ENCODE measurements around the gene ADGRV1. TPM values are rescaled to one million over a fixed set of nuclear protein-coding genes. Genes with fewer than 3 reads are reported as not detected.

The ADGRV1 gene
- total RNA-seq, 1 experiment from 2014 or later = 64.8 TPM

DNA sequence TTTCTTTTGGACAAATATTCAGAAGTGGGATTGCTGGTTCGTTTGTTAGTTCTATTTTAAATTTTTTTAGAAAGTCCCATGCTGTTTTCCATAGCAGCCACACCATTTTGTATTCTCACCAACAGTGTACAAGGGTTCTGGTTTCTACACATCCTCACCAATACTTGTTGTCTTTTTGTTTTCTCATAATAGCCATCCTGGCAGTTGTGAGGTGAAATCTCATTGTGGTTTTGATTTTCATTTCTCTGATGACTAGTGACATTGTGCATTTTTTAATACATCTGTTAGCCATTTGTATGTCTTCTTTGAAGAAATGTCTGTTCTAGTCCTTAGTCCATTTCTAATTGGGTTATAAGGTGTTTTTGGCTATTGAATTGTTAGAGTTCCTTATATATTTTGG is 610.3 kb downstream of the ADGRV1 start:
- H4K20me1 ChIP-seq (ENCODE audit: control insufficient read depth, insufficient read depth, insufficient read length) = no peaks in the 10 kb centered on the region
- H3K36me3 Mint-ChIP-seq (ENCODE audit: insufficient read depth in 1 of 3, low read depth in 3 of 3) = peaks cover 0 to 4% (median 0%) of the 10 kb centered on the region in 3 experiments; a peak in 1 of 7 replicates
- TF ChIP-seq, protein P1, sequence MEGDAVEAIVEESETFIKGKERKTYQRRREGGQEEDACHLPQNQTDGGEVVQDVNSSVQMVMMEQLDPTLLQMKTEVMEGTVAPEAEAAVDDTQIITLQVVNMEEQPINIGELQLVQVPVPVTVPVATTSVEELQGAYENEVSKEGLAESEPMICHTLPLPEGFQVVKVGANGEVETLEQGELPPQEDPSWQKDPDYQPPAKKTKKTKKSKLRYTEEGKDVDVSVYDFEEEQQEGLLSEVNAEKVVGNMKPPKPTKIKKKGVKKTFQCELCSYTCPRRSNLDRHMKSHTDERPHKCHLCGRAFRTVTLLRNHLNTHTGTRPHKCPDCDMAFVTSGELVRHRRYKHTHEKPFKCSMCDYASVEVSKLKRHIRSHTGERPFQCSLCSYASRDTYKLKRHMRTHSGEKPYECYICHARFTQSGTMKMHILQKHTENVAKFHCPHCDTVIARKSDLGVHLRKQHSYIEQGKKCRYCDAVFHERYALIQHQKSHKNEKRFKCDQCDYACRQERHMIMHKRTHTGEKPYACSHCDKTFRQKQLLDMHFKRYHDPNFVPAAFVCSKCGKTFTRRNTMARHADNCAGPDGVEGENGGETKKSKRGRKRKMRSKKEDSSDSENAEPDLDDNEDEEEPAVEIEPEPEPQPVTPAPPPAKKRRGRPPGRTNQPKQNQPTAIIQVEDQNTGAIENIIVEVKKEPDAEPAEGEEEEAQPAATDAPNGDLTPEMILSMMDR (conservative IDR thresholded peaks at IDR 0.05) = no peak
- H3K79me1 ChIP-seq (ENCODE audit: insufficient read depth, low read depth, low read length, poor library complexity, severe bottlenecking) = no peaks in the 10 kb centered on the region
- H3K9me3 ChIP-seq (ENCODE audit: control insufficient read depth, low read depth, low read length) = no peaks in the 10 kb centered on the region
- no peak overlapping the region for H2BK15ac ChIP-seq (ENCODE audit: low read depth, low read length)
- no peak overlapping the region for H3K18ac ChIP-seq (ENCODE audit: insufficient read length, low read depth, low read length)
- no peaks in the 10 kb centered on the region for H3K27me3 ChIP-seq (ENCODE audit: insufficient read depth, low read length)
- no peak overlapping the region for H3K4ac ChIP-seq (ENCODE audit: low read depth, low read length)
- no CpG with 5 or more reads among the region's 1 CpG for WGBS (ENCODE audit: extremely low coverage, insufficient read length, low lambda C conversion rate)
- no peak overlapping the region for H2AFZ ChIP-seq (ENCODE audit: low read length)
- no peak for DNase-seq
- no peak overlapping the region for H2BK12ac ChIP-seq (ENCODE audit: insufficient read length, low read depth, low read length)
- H4K5ac ChIP-seq (ENCODE audit: insufficient read length, low read depth, low read length) = no peak overlapping the region
- no peak overlapping the region for H3K14ac ChIP-seq (ENCODE audit: insufficient read depth, low read length)
- H3K4me3 Mint-ChIP-seq = no peak overlapping the region
- H2BK20ac ChIP-seq (ENCODE audit: low read depth, low read length, poor library complexity, severe bottlenecking) = no peak overlapping the region
- no peak overlapping the region for H3T11ph ChIP-seq (ENCODE audit: low read length)
- H2BK120ac ChIP-seq (ENCODE audit: low read depth, low read length, poor library complexity, severe bottlenecking) = no peak overlapping the region
- H2AK5ac ChIP-seq (ENCODE audit: insufficient read length, low read length) = no peak overlapping the region
- H3K56ac ChIP-seq (ENCODE audit: insufficient read length, low read depth, low read length) = no peak overlapping the region
- H3K27me3 Mint-ChIP-seq (ENCODE audit: low read depth) = no peaks in the 10 kb centered on the region
- H3K4me1 Mint-ChIP-seq = peaks cover 16 to 25% of the 10 kb centered on the region in 2 experiments
- no peak overlapping the region for H3K4me2 ChIP-seq (ENCODE audit: insufficient read depth, insufficient read length, low read length)
- H2BK5ac ChIP-seq (ENCODE audit: insufficient read length, low read length) = no peak overlapping the region
- H3K23ac ChIP-seq (ENCODE audit: insufficient read length, low read depth, low read length) = no peak overlapping the region
- no peak overlapping the region for H3K27ac Mint-ChIP-seq
- H3K79me2 ChIP-seq (ENCODE audit: insufficient read depth, low read length) = no peaks in the 10 kb centered on the region
- H3K4me1 ChIP-seq (ENCODE audit: insufficient read depth, low read length) = no peaks in the 10 kb centered on the region
- H4K8ac ChIP-seq (replicated peaks; ENCODE audit: insufficient read length, low read depth, low read length) = no peak overlapping the region
- H3K9me3 Mint-ChIP-seq = no peaks in the 10 kb centered on the region
- H3K9ac ChIP-seq (ENCODE audit: extremely low read depth, insufficient read length, low read length) = no peak overlapping the region
- H3K27ac ChIP-seq (ENCODE audit: insufficient read length, low read depth, low read length) = no peak overlapping the region
- no peak overlapping the region for H4K91ac ChIP-seq (ENCODE audit: insufficient read length, low read depth, low read length)
- H3K23me2 ChIP-seq (ENCODE audit: insufficient read length, low read depth, low read length, poor library complexity, severe bottlenecking) = no peaks in the 10 kb centered on the region

All from H9 (cell line).